NCI-H2196 treated with DMSO at 0.1 percent for 48 hours (cell line): Measurements from ENCODE around the gene HSD17B12.

Experiments used
- DNase-seq: peaks from one replicate; lab custom pipeline; 2025; ENCODE audit not compliant: unreplicated experiment; lab: John Stamatoyannopoulos, UW

HSD17B12 gene

GRCh38 chr11:43856993-43857392 lies 176.5 kb downstream of the HSD17B12 start:
- no peak for DNase-seq

- no peak for DNase-seq
These were observed 180.6 kb downstream of the HSD17B12 start for GRCh38 chr11:43861141-43861540.

GRCh38 chr11:43866520-43866919 lies 186.0 kb downstream of the HSD17B12 start:
- no peak for DNase-seq

- DNase-seq: no peak
These were observed 186.4 kb downstream of the HSD17B12 start for GRCh38 chr11:43866969-43867368.

- no peak for DNase-seq
These were observed 188.5 kb downstream of the HSD17B12 start for GRCh38 chr11:43868852-43869567.

GRCh38 chr11:43871051-43871450 lies 190.5 kb downstream of the HSD17B12 start:
- no peak for DNase-seq

GRCh38 chr11:43872995-43873394 lies 192.5 kb downstream of the HSD17B12 start:
- DNase-seq: no peak

GRCh38 chr11:43874078-43874477 lies 193.5 kb downstream of the HSD17B12 start:
- DNase-seq: no peak

GRCh38 chr11:43874738-43875137 lies 194.2 kb downstream of the HSD17B12 start:
- no peak for DNase-seq

GRCh38 chr11:43879789-43880639 lies 199.5 kb downstream of the HSD17B12 start:
- DNase-seq: no peak

- DNase-seq: peak; percentile 84
These were observed 200.2 kb downstream of the HSD17B12 start, which contains the start of gene ALKBH3 for GRCh38 chr11:43880640-43881159. Gene ALKBH3 (plus strand): TSS chr11:43880831. CDS start chr11:43882653, 1,822 bp downstream.

GRCh38 chr11:43892851-43893250 lies 212.3 kb downstream of the HSD17B12 start:
- no peak for DNase-seq

- no peak for DNase-seq
These were observed 214.0 kb downstream of the HSD17B12 start for GRCh38 chr11:43894546-43894945.

GRCh38 chr11:43895601-43896000 lies 215.1 kb downstream of the HSD17B12 start:
- DNase-seq: no peak

GRCh38 chr11:43898574-43898973 lies 218.0 kb downstream of the HSD17B12 start:
- DNase-seq: no peak

GRCh38 chr11:43899094-43899493 lies 218.6 kb downstream of the HSD17B12 start:
- DNase-seq: no peak

GRCh38 chr11:43901551-43901950 lies 221.0 kb downstream of the HSD17B12 start:
- DNase-seq: no peak

- no peak for DNase-seq
These were observed 222.5 kb downstream of the HSD17B12 start for GRCh38 chr11:43903078-43903477.

- no peak for DNase-seq
These were observed 223.4 kb downstream of the HSD17B12 start for GRCh38 chr11:43903969-43904368.

- no peak for DNase-seq
These were observed 224.4 kb downstream of the HSD17B12 start for GRCh38 chr11:43904742-43905535.

- no peak for DNase-seq
These were observed 225.3 kb downstream of the HSD17B12 start for GRCh38 chr11:43905813-43906241.
